ENCODE measurements around the gene TGFBR2.
"Not testable (repeated sequence)": the region's sequence is repeated elsewhere in the genome, so short reads cannot be mapped to it uniquely, and the experiment has no call there.

Gene TGFBR2

DNA sequence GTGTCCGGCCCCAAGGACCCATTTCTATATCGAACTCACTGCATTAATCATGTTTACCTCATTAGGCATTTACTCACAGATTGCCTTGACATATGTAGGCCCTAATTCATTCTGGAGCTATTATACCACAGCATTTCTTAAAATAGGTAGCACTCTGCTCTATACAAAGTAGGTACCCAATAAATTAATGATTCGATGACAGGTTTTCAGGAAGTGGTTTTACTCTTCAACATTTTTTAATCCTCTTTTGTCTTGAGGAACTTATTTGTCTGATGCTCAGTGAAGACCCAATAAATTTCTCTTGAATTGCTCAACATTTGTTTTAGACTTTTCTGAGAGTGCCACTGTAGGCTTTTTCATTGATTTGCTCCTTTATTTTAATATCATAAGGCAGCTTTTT is 12.1 kb downstream of the TGFBR2 start:
- DNase-seq (ENCODE audit: low read depth in 1 of 2, low spot score in 1 of 2), result no peak

DNA sequence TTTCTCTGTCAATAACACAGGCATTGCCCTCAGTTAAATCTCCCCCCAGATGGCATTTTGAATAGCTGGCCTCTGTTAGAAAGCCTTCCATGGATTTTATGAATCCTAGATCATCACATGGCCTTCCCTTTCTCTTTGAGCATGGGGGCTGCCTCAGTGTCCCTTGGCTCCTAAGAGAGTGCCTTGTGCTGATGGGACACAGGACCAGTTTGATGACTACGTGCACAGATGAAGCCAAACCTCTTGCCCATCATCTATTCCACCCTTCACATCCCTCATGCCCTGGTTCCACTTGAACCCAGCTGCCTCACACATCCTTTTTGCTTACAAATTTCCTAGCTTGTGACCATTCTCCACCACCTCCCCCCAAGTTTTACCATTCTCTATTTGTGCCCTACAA is 12.9 kb downstream of the TGFBR2 start:
- no peak for DNase-seq (ENCODE audit: low read depth in 1 of 2, low spot score in 1 of 2)

GRCh38 chr3:30620402-30621360 is 14.3 kb downstream of the TGFBR2 start:
- DNase-seq (ENCODE audit: low read depth in 1 of 2, low spot score in 1 of 2), result no peak

DNA sequence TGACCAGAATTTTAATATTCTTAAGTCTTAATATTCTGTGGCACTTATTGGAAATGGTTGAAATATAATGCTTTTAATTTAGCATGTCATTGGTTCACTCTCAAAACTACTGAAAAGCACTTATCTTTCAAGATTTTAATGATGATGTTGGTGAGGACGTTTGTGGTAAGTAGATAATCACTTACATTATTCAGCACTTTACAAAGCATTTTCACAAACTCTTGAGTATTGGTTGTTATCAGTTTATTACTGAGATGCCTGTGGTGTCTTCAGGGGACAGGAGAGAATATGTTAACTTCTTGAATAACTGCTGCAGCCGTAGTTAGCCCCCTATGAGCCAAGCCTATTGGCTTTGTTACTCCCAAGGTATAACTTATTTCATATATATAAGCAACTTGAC is 15.2 kb downstream of the TGFBR2 start:
- no peak for DNase-seq (ENCODE audit: low read depth in 1 of 2, low spot score in 1 of 2)

DNA sequence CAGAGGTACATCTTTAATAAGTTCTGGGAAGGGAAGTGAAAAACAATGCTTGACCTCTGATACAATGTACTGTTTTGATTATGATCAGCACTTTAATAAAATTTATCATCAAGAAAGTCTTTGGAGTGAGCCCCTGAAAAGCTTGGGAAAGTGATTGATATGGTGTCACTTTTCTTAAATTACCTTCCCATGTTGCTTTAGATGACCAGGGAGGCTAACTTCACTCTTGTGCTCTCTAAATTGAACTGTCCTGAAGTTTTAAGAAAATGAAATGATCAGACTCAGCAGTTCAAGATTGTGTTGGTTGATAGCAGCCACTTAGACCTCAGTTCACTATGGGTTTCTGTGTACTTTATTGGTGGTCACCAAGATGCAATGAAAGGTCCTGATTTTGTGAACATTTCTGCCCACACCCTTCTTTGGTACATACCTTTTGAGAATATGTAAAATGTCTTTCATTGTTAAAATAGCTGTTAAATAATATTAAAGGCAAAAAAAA is 15.7 kb downstream of the TGFBR2 start:
- DNase-seq (ENCODE audit: low read depth in 1 of 2, low spot score in 1 of 2), result no peak

DNA sequence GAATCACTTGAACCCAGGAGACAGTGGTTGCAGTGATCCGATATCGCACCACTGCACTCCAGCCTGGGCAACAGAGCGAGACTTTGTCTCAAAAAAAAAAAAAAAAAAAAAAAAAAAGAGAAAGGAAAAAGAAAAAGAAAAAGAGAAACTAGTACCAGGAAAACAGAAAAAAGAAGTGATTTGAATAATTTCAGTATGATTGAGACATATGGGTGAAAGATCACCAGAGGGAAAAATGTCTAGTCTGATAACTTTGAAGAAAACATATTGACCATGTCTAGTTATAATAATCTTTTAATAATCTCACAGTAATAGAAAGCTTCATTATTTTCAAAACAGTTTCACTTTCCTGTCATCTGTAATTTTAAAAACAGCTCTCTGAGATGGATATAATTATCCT is 16.4 kb downstream of the TGFBR2 start:
- no peak for DNase-seq (ENCODE audit: low read depth in 1 of 2, low spot score in 1 of 2)

GRCh38 chr3:30623351-30623750 is 16.9 kb downstream of the TGFBR2 start:
- no peak for DNase-seq (ENCODE audit: low read depth in 1 of 2, low spot score in 1 of 2)

DNA sequence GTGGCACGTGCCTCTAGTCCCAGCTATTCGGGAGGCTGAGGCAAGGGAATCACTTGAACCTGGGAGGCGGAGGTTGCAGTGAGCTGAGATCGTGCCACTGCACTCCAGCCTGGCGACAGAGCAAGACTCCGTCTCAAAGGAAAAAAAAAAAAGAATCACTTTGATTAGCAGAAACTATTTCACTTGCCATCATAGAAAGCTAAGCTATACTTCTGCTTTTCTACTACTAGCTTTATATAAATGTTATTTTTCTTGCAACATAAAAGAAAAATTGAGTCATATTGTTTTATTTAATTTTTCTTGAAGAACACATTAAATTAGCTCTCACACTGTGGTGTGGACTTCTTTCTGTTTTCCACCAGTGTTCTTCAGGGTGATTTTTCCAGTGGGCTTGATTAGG is 18.1 kb downstream of the TGFBR2 start:
- DNase-seq (ENCODE audit: low read depth in 1 of 2, low spot score in 1 of 2), result not testable (repeated sequence)

- DNase-seq (ENCODE audit: low read depth in 1 of 2, low spot score in 1 of 2), result no peak
Measured at GRCh38 chr3:30625541-30626438, 19.4 kb downstream of the TGFBR2 start.

DNA sequence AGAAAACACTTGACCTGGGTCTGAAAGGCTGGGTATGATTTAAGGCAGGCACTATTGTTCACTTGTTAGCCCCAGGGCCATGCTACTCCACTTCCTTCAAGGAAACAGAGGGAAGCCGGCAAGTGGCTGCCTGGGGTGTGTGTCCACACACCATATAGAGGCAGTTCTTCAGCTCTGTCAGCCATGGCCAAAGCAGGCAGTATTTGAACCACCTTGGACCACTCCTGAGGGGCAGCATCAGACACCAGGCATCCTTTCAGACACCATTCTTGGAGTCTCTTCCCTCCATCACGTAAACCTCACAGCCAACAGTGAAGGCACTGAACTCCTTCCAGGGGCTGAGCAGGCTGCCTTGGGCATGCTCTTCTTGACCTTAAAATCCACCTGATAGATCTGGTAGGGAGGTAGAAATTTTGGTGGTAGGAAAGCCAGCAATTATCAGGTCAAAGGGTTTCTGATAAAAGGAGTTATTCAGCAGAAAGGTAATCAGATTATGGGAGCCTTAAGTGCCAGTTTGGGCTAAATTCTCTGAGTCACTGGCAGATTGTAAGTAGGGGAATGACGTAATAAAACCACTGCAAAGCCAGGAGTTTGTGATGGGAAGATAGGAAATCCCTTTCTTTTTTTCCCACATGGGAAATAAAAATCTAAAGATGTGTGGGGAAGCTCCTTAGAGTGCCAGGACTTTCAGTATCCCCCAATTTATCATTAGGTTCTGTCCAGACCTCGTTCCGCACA is 20.2 kb downstream of the TGFBR2 start:
- no peak for DNase-seq (ENCODE audit: low read depth in 1 of 2, low spot score in 1 of 2)

GRCh38 chr3:30628205-30628900 is 22.0 kb downstream of the TGFBR2 start:
- no peak for DNase-seq (ENCODE audit: low read depth in 1 of 2, low spot score in 1 of 2)

DNA sequence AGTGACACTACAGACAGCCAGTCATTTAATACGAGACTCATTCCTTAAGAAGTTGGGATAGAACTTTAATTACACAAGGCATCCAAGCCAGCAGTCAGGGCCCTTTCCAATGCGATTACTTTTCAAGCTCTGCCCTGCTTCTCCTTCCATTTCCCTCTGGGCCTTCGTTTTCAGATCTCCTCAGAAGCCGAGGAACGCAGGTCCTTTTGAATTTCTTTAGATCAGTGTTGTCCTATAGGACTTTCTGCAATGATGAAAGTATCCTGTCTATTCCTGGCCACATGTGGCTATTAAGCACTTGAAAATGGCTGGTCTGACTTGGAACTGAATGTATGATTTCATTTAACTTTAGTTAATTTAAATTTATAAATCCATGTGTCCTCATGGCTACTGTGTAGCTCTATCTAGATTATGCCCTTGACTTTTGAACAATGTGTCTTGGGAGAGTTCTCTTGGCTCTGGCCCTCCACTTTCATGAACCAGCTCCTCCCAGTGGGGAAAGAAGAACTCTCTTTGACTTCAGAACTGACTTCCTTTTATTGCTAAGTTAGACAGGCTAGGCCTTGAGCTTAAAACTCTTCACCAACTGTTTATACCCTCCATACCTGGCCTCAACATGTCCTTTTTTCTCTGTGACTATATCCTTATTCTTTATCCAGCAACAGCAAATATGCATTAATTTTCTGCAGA is 22.6 kb downstream of the TGFBR2 start:
- no peak for DNase-seq (ENCODE audit: low read depth in 1 of 2, low spot score in 1 of 2)

DNA sequence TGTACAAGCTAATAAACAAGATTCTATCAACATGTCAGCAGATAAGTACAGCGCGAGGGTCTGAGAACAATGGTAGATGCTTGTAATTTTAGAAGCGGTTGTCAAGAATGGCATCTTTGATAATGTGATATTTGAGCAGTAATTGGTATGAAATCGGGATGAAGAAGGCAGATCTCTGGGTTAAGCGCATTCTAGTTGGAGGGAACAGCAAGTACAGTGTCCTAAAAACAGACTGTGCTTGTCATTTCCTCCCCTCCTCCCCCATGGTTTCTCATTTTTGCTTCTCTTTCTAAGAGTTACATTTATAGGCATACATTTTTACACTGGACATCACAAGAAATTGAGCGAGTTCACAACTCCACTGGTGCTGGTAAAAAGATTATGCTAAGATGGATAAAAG is 23.3 kb downstream of the TGFBR2 start:
- no peak for DNase-seq (ENCODE audit: low read depth in 1 of 2, low spot score in 1 of 2)

DNA sequence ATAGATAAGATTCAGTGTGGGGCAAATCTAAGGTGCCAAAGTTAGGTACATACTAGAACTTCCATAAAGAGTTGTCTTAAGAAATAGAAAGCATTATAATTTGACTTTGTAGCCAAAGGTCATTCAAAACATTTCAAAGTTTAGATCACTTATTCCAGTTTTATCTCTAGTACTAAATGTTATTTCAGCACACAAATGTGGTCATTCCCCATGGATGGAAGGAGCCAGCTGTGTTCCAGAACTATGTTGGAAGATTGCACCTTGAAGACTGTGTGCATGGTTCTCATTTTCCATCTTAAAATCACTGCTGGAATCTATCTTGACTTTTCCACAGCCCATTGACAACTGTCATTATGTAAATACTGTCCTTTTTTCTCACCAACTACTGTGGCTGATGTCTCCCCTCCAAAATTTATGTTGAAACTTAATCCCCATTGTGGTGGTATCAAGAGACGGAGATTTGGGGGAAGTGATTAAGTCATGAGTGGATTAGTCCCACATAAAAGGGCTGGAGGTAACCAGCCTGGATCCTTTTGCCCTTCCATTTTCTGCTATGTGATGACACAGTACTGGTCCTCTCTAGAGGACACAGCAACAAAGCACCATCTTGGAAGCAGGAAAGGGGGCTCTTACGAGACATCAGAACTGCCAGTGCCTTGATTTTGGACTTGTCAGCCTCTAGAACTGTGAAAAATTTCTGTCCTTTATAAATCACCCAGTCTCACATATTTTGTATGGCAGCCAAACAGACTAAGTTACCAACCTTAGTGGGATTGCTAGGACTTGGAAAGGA is 24.0 kb downstream of the TGFBR2 start:
- no peak for DNase-seq (ENCODE audit: low read depth in 1 of 2, low spot score in 1 of 2)

GRCh38 chr3:30631243-30631904 is 25.0 kb downstream of the TGFBR2 start:
- no peak for DNase-seq (ENCODE audit: low read depth in 1 of 2, low spot score in 1 of 2)

DNA sequence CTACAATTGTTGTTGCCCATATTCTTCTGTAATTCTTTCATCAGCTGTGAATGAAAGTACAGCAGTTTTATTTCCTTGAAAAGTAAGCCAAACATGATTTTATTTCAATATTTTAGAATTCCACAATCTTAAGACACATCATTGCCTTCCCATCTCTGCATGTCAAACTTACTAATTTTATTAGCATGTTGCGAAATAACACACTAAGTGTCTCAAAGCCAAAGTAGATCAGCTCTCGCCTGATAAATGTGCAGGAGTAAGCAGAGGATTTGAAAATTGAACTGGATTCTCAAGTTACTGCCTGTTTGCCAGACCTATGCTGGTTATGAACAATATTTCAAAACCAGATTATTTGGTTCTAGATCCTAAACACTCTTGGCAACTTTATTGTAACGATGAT is 25.7 kb downstream of the TGFBR2 start:
- no peak for DNase-seq (ENCODE audit: low read depth in 1 of 2, low spot score in 1 of 2)

GRCh38 chr3:30632521-30632920 is 26.1 kb downstream of the TGFBR2 start:
- no peak for DNase-seq (ENCODE audit: low read depth in 1 of 2, low spot score in 1 of 2)

GRCh38 chr3:30633718-30634117 is 27.3 kb downstream of the TGFBR2 start:
- DNase-seq (ENCODE audit: low read depth in 1 of 2, low spot score in 1 of 2), result no peak

Data from stimulated activated CD4-positive, alpha-beta T cell treated with anti-CD3 and anti-CD28 coated beads, Interleukin-15, amount 100 ng/mL, for 1 hour (primary cell).